CD4-positive, alpha-beta T cell treated with Interleukin-6 at 100 ng/mL for 8 hours (primary cell): ENCODE measurements around the gene ARTN.

Experiments
- DNase-seq: peaks from one replicate; pipeline ENCODE4 v3.0.0-alpha.2; 2020; ENCODE audit warnings: mixed read lengths, low spot score

ARTN gene

GRCh38 chr1:43970911-43971310 lies 37.3 kb downstream of the ARTN start:
- no peak for DNase-seq

GRCh38 chr1:43971336-43971980 lies 37.9 kb downstream of the ARTN start:
- DNase-seq, result no peak

GRCh38 chr1:43973981-43974442 lies 40.4 kb downstream of the ARTN start:
- DNase-seq, result no peak

GRCh38 chr1:43974443-43975248 lies 41.0 kb downstream of the ARTN start, which contains the start of gene ATP6V0B:
Gene ATP6V0B (plus strand): TSS chr1:43974960. CDS start chr1:43975041, 81 bp downstream.
- peak; percentile 90 for DNase-seq

GRCh38 chr1:43975249-43975961 lies 41.8 kb downstream of the ARTN start:
- DNase-seq, result peak; percentile 44

- no peak for DNase-seq
These were observed 42.4 kb downstream of the ARTN start for GRCh38 chr1:43976045-43976444.

- DNase-seq, result no peak
These were observed 43.3 kb downstream of the ARTN start for GRCh38 chr1:43976890-43977289.

- no peak for DNase-seq
These were observed 44.0 kb downstream of the ARTN start for GRCh38 chr1:43977376-43978263.

GRCh38 chr1:43978264-43978550 lies 44.6 kb downstream of the ARTN start:
- no peak for DNase-seq

- no peak for DNase-seq
These were observed 45.1 kb downstream of the ARTN start, which contains the start of gene B4GALT2 for GRCh38 chr1:43978551-43979260. Gene B4GALT2 (plus strand): TSS chr1:43979210. CDS start chr1:43981161, 1,951 bp downstream.

- DNase-seq, result no peak
These were observed 45.6 kb downstream of the ARTN start for GRCh38 chr1:43979261-43979527.

GRCh38 chr1:43979528-43980254 lies 46.1 kb downstream of the ARTN start:
- no peak for DNase-seq

- DNase-seq, result no peak
These were observed 46.9 kb downstream of the ARTN start for GRCh38 chr1:43980255-43981134.

- no peak for DNase-seq
These were observed 47.5 kb downstream of the ARTN start for GRCh38 chr1:43981135-43981491.

- no peak for DNase-seq
These were observed 48.0 kb downstream of the ARTN start for GRCh38 chr1:43981636-43982035.

GRCh38 chr1:43982241-43982640 lies 48.6 kb downstream of the ARTN start:
- no peak for DNase-seq

- DNase-seq, result no peak
These were observed 49.2 kb downstream of the ARTN start for GRCh38 chr1:43982808-43983207.

GRCh38 chr1:43983253-43983899 lies 49.8 kb downstream of the ARTN start:
- DNase-seq, result no peak

- no peak for DNase-seq
These were observed 51.3 kb downstream of the ARTN start for GRCh38 chr1:43984855-43985254.
